HepG2 (cell line): ENCODE measurements around the gene ADARB2. TPM values are rescaled to one million over a fixed set of nuclear protein-coding genes. Genes with fewer than 3 reads are reported as not detected.

Experiments
- ATAC-seq: fragments of 200-7000 bp; cut with Tn5 transposase; 3 replicates; pipeline ENCODE4 v1.9.1; 2020; ENCODE audit warnings: mild to moderate bottlenecking, moderate library complexity
- BruUV-seq: library from RNA; stranded (reverse); fragments of 400-500 nt; replicated peaks from 2 replicates; lab custom pipeline; 2021; lab: Mats Ljungman, UMichigan
- CTCF ChIA-PET: fragments of 300-600 bp; formaldehyde crosslinking; extraction: SDS; loops from one replicate; lab custom pipeline; 2021; ENCODE audit warnings: low total read pairs, inconsistent platforms, low intra/inter-chr PET ratio; lab: Yijun Ruan, JAX
- POLR2A ChIA-PET: fragments of 350-600 bp; sonication (Branson Sonifier 250); formaldehyde crosslinking; loops from one replicate; lab custom pipeline; 2020; ENCODE audit warnings: antibody characterized with exemption, inconsistent platforms; lab: Yijun Ruan, JAX
- DNase-seq: peaks from one replicate; pipeline ENCODE4 v3.0.0-alpha.2; 2015; ENCODE audit warnings: low spot score
- FAIRE-seq: peaks from 3 replicates; lab custom pipeline; 2011; peaks lifted over from hg19 to GRCh38; lab: Jason Lieb, UNC
- H2AFZ ChIP-seq: one replicate; pipeline ENCODE4 v1.6.1; 2011; ENCODE audit warnings: low read length, inconsistent platforms
- H3K27ac ChIP-seq: fragments of 300-600 bp; 3 replicates; pipeline ENCODE4 v1.8.0; 2011; ENCODE audit warnings: mixed run types, mild to moderate bottlenecking, mixed read lengths, low read length, inconsistent platforms; ENCODE audit not compliant: insufficient read depth; ENCODE audit errors: extremely low read length
- H3K27me3 ChIP-seq, 2 experiments: fragments of 200-600 bp in 1 of 2; 2 replicates in 1 of 2; 3 replicates in 1 of 2; pipeline versions ENCODE4 v1.6.0 to v1.8.0; 2011; ENCODE audit warnings: low read length in 2 of 2, mild to moderate bottlenecking in 2 of 2, moderate library complexity in 2 of 2, inconsistent platforms in 1 of 2; ENCODE audit not compliant: insufficient read depth in 2 of 2, control insufficient read depth in 1 of 2
- H3K36me3 ChIP-seq, 2 experiments: fragments of 200-600 bp in 1 of 2; replicated peaks in 1 of 2; 2 replicates in 1 of 2; 3 replicates in 1 of 2; pipeline versions ENCODE4 v1.5.1 to v1.8.0; 2011; ENCODE audit warnings: low read length in 2 of 2, inconsistent platforms in 1 of 2; ENCODE audit not compliant: insufficient read depth in 2 of 2, control insufficient read depth in 1 of 2
- H3K4me1 ChIP-seq: 2 replicates; pipeline ENCODE4 v1.5.1; 2012; ENCODE audit warnings: low read length, inconsistent platforms; ENCODE audit not compliant: insufficient read depth
- H3K4me2 ChIP-seq: 2 replicates; pipeline ENCODE4 v1.6.0; 2011; ENCODE audit warnings: low read depth, low read length, inconsistent platforms
- H3K4me3 ChIP-seq, 3 experiments: fragments of 200-600 bp in 1 of 3; sonication (generic), shearing (Covaris generic) in 1 of 3; replicated peaks in 1 of 3; 2 replicates each; pipeline ENCODE4 v1.5.1; 2011 to 2016; ENCODE audit warnings: low read length in 3 of 3, inconsistent platforms in 2 of 3, low read depth in 2 of 3, mild to moderate bottlenecking in 2 of 3, control low read depth in 1 of 3, mixed read lengths in 1 of 3; ENCODE audit not compliant: insufficient read depth in 1 of 3
- H3K79me2 ChIP-seq: one replicate; pipeline ENCODE4 v1.6.1; 2011; ENCODE audit warnings: low read length, inconsistent platforms; ENCODE audit not compliant: insufficient read depth
- H3K9ac ChIP-seq: 2 replicates; pipeline ENCODE4 v1.6.0; 2011; ENCODE audit warnings: mild to moderate bottlenecking, low read depth, low read length, inconsistent platforms; ENCODE audit not compliant: insufficient read depth
- H3K9me3 ChIP-seq: 2 replicates; pipeline ENCODE4 v1.5.1; 2012; ENCODE audit warnings: mild to moderate bottlenecking, low read length
- H4K20me1 ChIP-seq: 2 replicates; pipeline ENCODE4 v1.6.0; 2011; ENCODE audit warnings: inconsistent platforms, mild to moderate bottlenecking, low read length, moderate library complexity; ENCODE audit not compliant: insufficient read depth
- ATM ChIP-seq: fragments of 450-650 bp; IDR thresholded peaks from 2 replicates; pipeline ENCODE4 v1.7.1; 2017; ENCODE audit warnings: mild to moderate bottlenecking, borderline replicate concordance
- CAMTA2 ChIP-seq: sonication (generic); formaldehyde crosslinking; IDR thresholded peaks from 2 replicates; pipeline ENCODE4 v1.4.0; 2020; ENCODE audit warnings: mild to moderate bottlenecking, missing genetic modification reagents, borderline replicate concordance
- CENPBD1 ChIP-seq: sonication (generic); formaldehyde crosslinking; IDR thresholded peaks from 2 replicates; pipeline ENCODE4 v1.8.0; 2022; ENCODE audit warnings: missing genetic modification reagents, low read depth, mild to moderate bottlenecking, borderline replicate concordance
- FOXC1 ChIP-seq: sonication (generic); formaldehyde crosslinking; IDR thresholded peaks from 2 replicates; pipeline ENCODE4 v1.8.0; 2022; ENCODE audit warnings: mild to moderate bottlenecking, missing genetic modification reagents, borderline replicate concordance
- HMG20B ChIP-seq: conservative IDR thresholded peaks from 2 replicates; pipeline ENCODE4 v1.6.1; 2016; ENCODE audit warnings: missing genetic modification reagents, missing compliant biosample characterization
- KLF13 ChIP-seq: sonication (generic); formaldehyde crosslinking; IDR thresholded peaks from 2 replicates; pipeline ENCODE4 v1.4.0; 2020; ENCODE audit warnings: mild to moderate bottlenecking, missing genetic modification reagents
- LCORL ChIP-seq, 2 experiments: fragments of 450-650 bp in 1 of 2; sonication (generic) in 1 of 2; formaldehyde crosslinking in 1 of 2; IDR thresholded peaks; 2 replicates each; pipeline versions ENCODE4 v1.5.0 to v1.6.1; 2017 to 2020; ENCODE audit warnings: antibody characterized with exemption in 1 of 2, missing genetic modification reagents in 1 of 2
- POLR2G ChIP-seq: fragments of 200-400 bp; formaldehyde crosslinking; IDR thresholded peaks from 2 replicates; pipeline ENCODE4 v1.6.1; 2018; ENCODE audit warnings: mild to moderate bottlenecking, low read depth, low read length, moderate library complexity
- SNAI1 ChIP-seq: sonication (generic); formaldehyde crosslinking; IDR thresholded peaks from 2 replicates; pipeline ENCODE4 v1.5.0; 2020; ENCODE audit warnings: mild to moderate bottlenecking, missing genetic modification reagents, borderline replicate concordance
- ZNF143 ChIP-seq: sonication (generic); formaldehyde crosslinking; IDR thresholded peaks from 2 replicates; pipeline ENCODE4 v1.4.0; 2020; ENCODE audit warnings: missing genetic modification reagents
- ZNF660 ChIP-seq: sonication (generic); formaldehyde crosslinking; IDR thresholded peaks from 2 replicates; pipeline ENCODE4 v1.5.1; 2020; ENCODE audit warnings: mild to moderate bottlenecking, low read depth, missing genetic modification reagents, borderline replicate concordance
- ZNF761 ChIP-seq: sonication (generic); formaldehyde crosslinking; conservative IDR thresholded peaks from 2 replicates; pipeline ENCODE4 v1.4.0; 2020; ENCODE audit warnings: mild to moderate bottlenecking, missing genetic modification reagents
- WGBS: methylation state at CpG from one replicate; pipeline ENCODE4 v1.1.6; 2017; ENCODE audit warnings: low lambda C conversion rate; 5-methylcytosine and 5-hydroxymethylcytosine counted together
- in situ Hi-C: cut with HindIII; loops from 2 replicates; pipeline ENCODE4 v1.10.0; 2017; ENCODE audit warnings: low pct_unique_long_range_greater_than_20kb; ENCODE audit not compliant: extremely low pct_ligation_motif_present
- intact Hi-C: fragments of 100-400 bp; cut with micrococcal nuclease; formaldehyde crosslinking; loops from one replicate; pipeline ENCODE4 v1.10.0; 2022; ENCODE audit not compliant: unreplicated experiment
- polyA plus RNA-seq, 8 experiments: library from polyadenylated mRNA; depleted of rRNA in 3 of 8; stranded (reverse) in 7 of 8; unstranded in 1 of 8; fragments of >200 nt; fragmentation: Illumina TruSeq in 4 of 8; extraction: Trizol in 4 of 8; gene quantifications; 2 replicates each; pipeline versions ENCODE4 v1.2.1 to v1.2.3, GENCODE V29; 2011 to 2016; ENCODE audit warnings: low read depth in 4 of 8, missing spikeins in 1 of 8, mixed read lengths in 1 of 8; ENCODE audit not compliant: insufficient read depth in 1 of 8
- total RNA-seq, 5 experiments: library from RNA; depleted of rRNA; stranded (reverse); fragments of >200 nt; fragmentation: Illumina TruSeq; extraction: Trizol; gene quantifications; 2 replicates each; pipeline ENCODE4 v1.2.3, GENCODE V29; 2016; ENCODE audit warnings: low read depth in 1 of 5

Gene ADARB2
- total and polyA plus RNA-seq, 2 of the 13 experiments (the other 11 are each of a cell fraction or from before 2014, with no cell fraction given) = not detected

GRCh38 chr10:1177936-1178335, 559.4 kb downstream of the ADARB2 start (continued):
- TF ChIP-seq ZNF761 (CRISPR knock-in tag) (no peak), KLF13 (no peak)

- intact Hi-C loops = no loop called here
- DNase-seq (no peak), ATAC-seq (no peak), FAIRE-seq (no peak)
- TF ChIP-seq LCORL (IDR thresholded peaks at IDR 0.05) = no peak
- TF ChIP-seq LCORL (CRISPR knock-in tag; IDR thresholded peaks at IDR 0.05) = no peak
- no peak for TF ChIP-seq POLR2G
- no peak for TF ChIP-seq ZNF660 (CRISPR knock-in tag)
- TF ChIP-seq CENPBD1 (CRISPR knock-in tag) = no peak
- TF ChIP-seq CAMTA2 (CRISPR knock-in tag) = no peak
- TF ChIP-seq SNAI1 = no peak
- TF ChIP-seq ZNF143 (CRISPR knock-in tag) = no peak
- TF ChIP-seq HMG20B = no peak
- TF ChIP-seq ATM = no peak
- TF ChIP-seq FOXC1 (CRISPR knock-in tag) = no peak
- Histone ChIP-seq H3K27me3 (peaks cover 18 to 80% of the 10 kb centered on the region in 2 experiments; a peak in 4 of 5 replicates), H3K36me3 (no peaks in the 10 kb centered on the region), H2AFZ (no peak overlapping the region), H3K4me1 (no peaks in the 10 kb centered on the region), H3K79me2 (no peaks in the 10 kb centered on the region), H3K27ac (no peak overlapping the region), H3K4me2 (no peak overlapping the region), H3K4me3 (no peak overlapping the region), H3K9me3 (no peaks in the 10 kb centered on the region), H4K20me1 (no peaks in the 10 kb centered on the region), H3K9ac (no peak overlapping the region)
- BruUV-seq = no TSS peak
- 42% methylated on average over 23 of the region's 23 CpGs for WGBS
- CTCF ChIA-PET = no interaction called here
- POLR2A ChIA-PET = no interaction called here
- in situ Hi-C loops = no loop called here
Measured at GRCh38 chr10:1175956-1176565, 561.3 kb downstream of the ADARB2 start.
